Astrocyte of the spinal cord (primary cell): Measurements from ENCODE around the gene C10orf71.

Experiments
- DNase-seq: peaks from one replicate; pipeline ENCODE4 v3.0.0; 2011; ENCODE audit warnings: low read depth, low spot score
- H3K4me3 ChIP-seq: 2 replicates; pipeline ENCODE4 v1.5.1; 2011; ENCODE audit warnings: low read depth, mild to moderate bottlenecking, low read length, moderate library complexity
- CTCF ChIP-seq: IDR thresholded peaks from 2 replicates; pipeline ENCODE4 v1.5.1; 2012; ENCODE audit warnings: low read depth, mild to moderate bottlenecking, low read length, inconsistent platforms
- in situ Hi-C: cut with HindIII; loops from 2 replicates; pipeline ENCODE4 v1.10.0; 2017; ENCODE audit warnings: low sequenced_read_pairs

Gene C10orf71

GRCh38 chr10:49265885-49266284, 33.1 kb upstream of the C10orf71 start:
- no peak for DNase-seq
- in situ Hi-C loops, result no loop called here
- no peak overlapping the region for H3K4me3 ChIP-seq
- TF ChIP-seq CTCF, result no peak

GRCh38 chr10:49268185-49268584, 30.8 kb upstream of the C10orf71 start:
- TF ChIP-seq CTCF, result no peak
- in situ Hi-C loops, result no loop called here
- no peak overlapping the region for H3K4me3 ChIP-seq
- DNase-seq, result no peak

- in situ Hi-C loops, result no loop called here
- DNase-seq, result no peak
- TF ChIP-seq CTCF, result no peak
- no peak overlapping the region for H3K4me3 ChIP-seq
Observed at GRCh38 chr10:49269523-49269922, 29.4 kb upstream of the C10orf71 start.

- DNase-seq, result no peak
- no peak for TF ChIP-seq CTCF
- in situ Hi-C loops, result no loop called here
- no peak overlapping the region for H3K4me3 ChIP-seq
Observed at GRCh38 chr10:49270565-49270964, 28.4 kb upstream of the C10orf71 start.

GRCh38 chr10:49271346-49271745, 27.6 kb upstream of the C10orf71 start:
- no peak for DNase-seq
- TF ChIP-seq CTCF, result no peak
- in situ Hi-C loops, result no loop called here
- no peak overlapping the region for H3K4me3 ChIP-seq

GRCh38 chr10:49272251-49273081, 26.5 kb upstream of the C10orf71 start:
- DNase-seq, result no peak

More at GRCh38 chr10:49272251-49273081, 26.5 kb upstream of the C10orf71 start:
- no peak overlapping the region for H3K4me3 ChIP-seq
- in situ Hi-C loops, result no loop called here
- no peak for TF ChIP-seq CTCF
